K562 (cell line): ENCODE results near the gene LAMTOR4. TPM values are rescaled to one million over a fixed set of nuclear protein-coding genes. Genes with fewer than 3 reads are reported as not detected.
A peak's percentile ranks its signal among the peaks of the same experiment; 100 is the strongest.

Experiments
- BCL6 ChIP-seq: fragments of 250-450 bp; sonication (Bioruptor Pico); IDR thresholded peaks from 2 replicates; pipeline ENCODE4 v1.4.0; 2020
- BRF1 ChIP-seq: IDR thresholded peaks from 3 replicates; pipeline ENCODE4 v1.6.1; 2011; ENCODE audit warnings: borderline replicate concordance, mild to moderate bottlenecking; ENCODE audit not compliant: insufficient read length; ENCODE audit errors: extremely low read depth
- CBFB ChIP-seq: sonication (generic); formaldehyde crosslinking; IDR thresholded peaks from 2 replicates; pipeline ENCODE4 v1.4.0; 2020; ENCODE audit warnings: mild to moderate bottlenecking, missing genetic modification reagents
- CREB5 ChIP-seq: fragments of 250-450 bp; sonication (Bioruptor Pico); IDR thresholded peaks from 2 replicates; pipeline ENCODE4 v1.5.0; 2020; ENCODE audit warnings: mild to moderate bottlenecking
- ETV5 ChIP-seq: sonication (generic); formaldehyde crosslinking; IDR thresholded peaks from 2 replicates; pipeline ENCODE4 v1.4.0; 2020; ENCODE audit warnings: low read depth, mild to moderate bottlenecking, missing genetic modification reagents
- FOXP1 ChIP-seq: sonication (generic); formaldehyde crosslinking; IDR thresholded peaks from 2 replicates; pipeline ENCODE4 v1.8.0; 2022; ENCODE audit warnings: mild to moderate bottlenecking, missing genetic modification reagents
- HEY1 ChIP-seq: fragments of 250-450 bp; sonication (Bioruptor Pico); IDR thresholded peaks from 2 replicates; pipeline ENCODE4 v1.5.0; 2020; ENCODE audit warnings: mild to moderate bottlenecking, moderate library complexity, borderline replicate concordance
- KLF10 ChIP-seq: fragments of 250-450 bp; sonication (Bioruptor Pico); IDR thresholded peaks from 2 replicates; pipeline ENCODE4 v1.6.1; 2021; ENCODE audit warnings: matching md5 sums
- MEF2D ChIP-seq: conservative IDR thresholded peaks from 2 replicates; pipeline ENCODE4 v1.6.1; 2016; ENCODE audit warnings: low read depth, missing genetic modification characterization, missing compliant biosample characterization
- RAD21 ChIP-seq, 2 experiments: fragments of 250-450 bp in 1 of 2; fragments of 450-650 bp in 1 of 2; sonication (Bioruptor Pico) in 1 of 2; formaldehyde crosslinking in 1 of 2; IDR thresholded peaks in 1 of 2; conservative IDR thresholded peaks in 1 of 2; 2 replicates each; pipeline versions ENCODE4 v1.4.0 to v1.8.0; 2020 to 2022; ENCODE audit warnings: mild to moderate bottlenecking in 2 of 2, moderate library complexity in 1 of 2
- ZC3H11A ChIP-seq: IDR thresholded peaks from 2 replicates; pipeline ENCODE4 v1.6.1; 2012; ENCODE audit warnings: low read depth, low read length, improper control_type of control experiment
- ZNF232 ChIP-seq: sonication (generic); formaldehyde crosslinking; IDR thresholded peaks from 2 replicates; pipeline ENCODE4 v1.8.0; 2022; ENCODE audit warnings: mild to moderate bottlenecking, missing genetic modification reagents
- ZNF668 ChIP-seq: fragments of 250-450 bp; sonication (Bioruptor Pico); IDR thresholded peaks from 2 replicates; pipeline ENCODE4 v1.8.0; 2022; ENCODE audit warnings: mild to moderate bottlenecking, inconsistent platforms
- polyA plus RNA-seq, 8 experiments: library from polyadenylated mRNA; depleted of rRNA in 4 of 8; stranded (reverse) in 5 of 8; unstranded in 3 of 8; fragments of >200 nt; fragmentation: Nextera tagmentation in 2 of 8; fragmentation: Illumina TruSeq in 1 of 8; extraction: Ambion mirVana in 2 of 8; extraction: Trizol in 1 of 8; gene quantifications; 2 replicates each; pipeline versions ENCODE4 v1.2.1 to v1.2.3, GENCODE V29; 2011 to 2014; ENCODE audit warnings: inconsistent platforms in 1 of 8, missing spikeins in 1 of 8
- total RNA-seq, 7 experiments: library from RNA; depleted of rRNA in 6 of 7; stranded (reverse); fragments of >200 nt in 6 of 7; fragmentation: Illumina TruSeq in 2 of 7; extraction: Trizol in 2 of 7; gene quantifications; 2 replicates each; pipeline versions ENCODE4 v1.2.1 to v1.2.3, GENCODE V29; 2011 to 2021; ENCODE audit warnings: low replicate concordance in 1 of 7
- TF ChIP-seq, protein P1 (sequence below): fragments of 450-650 bp; IDR thresholded peaks from 2 replicates; pipeline ENCODE4 v1.6.1; 2016; ENCODE audit warnings: low read depth
- TF ChIP-seq, protein P2 (sequence below): fragments of 450-650 bp; IDR thresholded peaks from 2 replicates; pipeline ENCODE4 v1.6.1; 2017; ENCODE audit warnings: mild to moderate bottlenecking, moderate library complexity

LAMTOR4 gene
- total and polyA plus RNA-seq, 9 of the 15 experiments (the other 6 are each of a cell fraction or from before 2014, with no cell fraction given) = 79.6 to 314 (median 195) TPM

- TF ChIP-seq CREB5 (no peak), HEY1 (CRISPR knock-in tag) (no peak), ZNF668 (CRISPR knock-in tag) (no peak), ZNF232 (CRISPR knock-in tag) (peak; percentile 92), ZC3H11A (no peak), KLF10 (CRISPR knock-in tag) (no peak), ETV5 (CRISPR knock-in tag) (no peak), CBFB (CRISPR knock-in tag) (0 out of 2 replicates have a peak, but pooled peaks have one; percentile 46), FOXP1 (CRISPR knock-in tag) (peak; percentile 84; the same call in 1 of the 2 replicates), BCL6 (CRISPR knock-in tag) (no peak), BRF1 (no peak), MEF2D (tag) (no peak), RAD21 (CRISPR knock-in tag; conservative IDR thresholded peaks at IDR 0.05 in 1 of 2, IDR thresholded peaks at IDR 0.05 in 1 of 2) (no peak)
- TF ChIP-seq, protein P1, sequence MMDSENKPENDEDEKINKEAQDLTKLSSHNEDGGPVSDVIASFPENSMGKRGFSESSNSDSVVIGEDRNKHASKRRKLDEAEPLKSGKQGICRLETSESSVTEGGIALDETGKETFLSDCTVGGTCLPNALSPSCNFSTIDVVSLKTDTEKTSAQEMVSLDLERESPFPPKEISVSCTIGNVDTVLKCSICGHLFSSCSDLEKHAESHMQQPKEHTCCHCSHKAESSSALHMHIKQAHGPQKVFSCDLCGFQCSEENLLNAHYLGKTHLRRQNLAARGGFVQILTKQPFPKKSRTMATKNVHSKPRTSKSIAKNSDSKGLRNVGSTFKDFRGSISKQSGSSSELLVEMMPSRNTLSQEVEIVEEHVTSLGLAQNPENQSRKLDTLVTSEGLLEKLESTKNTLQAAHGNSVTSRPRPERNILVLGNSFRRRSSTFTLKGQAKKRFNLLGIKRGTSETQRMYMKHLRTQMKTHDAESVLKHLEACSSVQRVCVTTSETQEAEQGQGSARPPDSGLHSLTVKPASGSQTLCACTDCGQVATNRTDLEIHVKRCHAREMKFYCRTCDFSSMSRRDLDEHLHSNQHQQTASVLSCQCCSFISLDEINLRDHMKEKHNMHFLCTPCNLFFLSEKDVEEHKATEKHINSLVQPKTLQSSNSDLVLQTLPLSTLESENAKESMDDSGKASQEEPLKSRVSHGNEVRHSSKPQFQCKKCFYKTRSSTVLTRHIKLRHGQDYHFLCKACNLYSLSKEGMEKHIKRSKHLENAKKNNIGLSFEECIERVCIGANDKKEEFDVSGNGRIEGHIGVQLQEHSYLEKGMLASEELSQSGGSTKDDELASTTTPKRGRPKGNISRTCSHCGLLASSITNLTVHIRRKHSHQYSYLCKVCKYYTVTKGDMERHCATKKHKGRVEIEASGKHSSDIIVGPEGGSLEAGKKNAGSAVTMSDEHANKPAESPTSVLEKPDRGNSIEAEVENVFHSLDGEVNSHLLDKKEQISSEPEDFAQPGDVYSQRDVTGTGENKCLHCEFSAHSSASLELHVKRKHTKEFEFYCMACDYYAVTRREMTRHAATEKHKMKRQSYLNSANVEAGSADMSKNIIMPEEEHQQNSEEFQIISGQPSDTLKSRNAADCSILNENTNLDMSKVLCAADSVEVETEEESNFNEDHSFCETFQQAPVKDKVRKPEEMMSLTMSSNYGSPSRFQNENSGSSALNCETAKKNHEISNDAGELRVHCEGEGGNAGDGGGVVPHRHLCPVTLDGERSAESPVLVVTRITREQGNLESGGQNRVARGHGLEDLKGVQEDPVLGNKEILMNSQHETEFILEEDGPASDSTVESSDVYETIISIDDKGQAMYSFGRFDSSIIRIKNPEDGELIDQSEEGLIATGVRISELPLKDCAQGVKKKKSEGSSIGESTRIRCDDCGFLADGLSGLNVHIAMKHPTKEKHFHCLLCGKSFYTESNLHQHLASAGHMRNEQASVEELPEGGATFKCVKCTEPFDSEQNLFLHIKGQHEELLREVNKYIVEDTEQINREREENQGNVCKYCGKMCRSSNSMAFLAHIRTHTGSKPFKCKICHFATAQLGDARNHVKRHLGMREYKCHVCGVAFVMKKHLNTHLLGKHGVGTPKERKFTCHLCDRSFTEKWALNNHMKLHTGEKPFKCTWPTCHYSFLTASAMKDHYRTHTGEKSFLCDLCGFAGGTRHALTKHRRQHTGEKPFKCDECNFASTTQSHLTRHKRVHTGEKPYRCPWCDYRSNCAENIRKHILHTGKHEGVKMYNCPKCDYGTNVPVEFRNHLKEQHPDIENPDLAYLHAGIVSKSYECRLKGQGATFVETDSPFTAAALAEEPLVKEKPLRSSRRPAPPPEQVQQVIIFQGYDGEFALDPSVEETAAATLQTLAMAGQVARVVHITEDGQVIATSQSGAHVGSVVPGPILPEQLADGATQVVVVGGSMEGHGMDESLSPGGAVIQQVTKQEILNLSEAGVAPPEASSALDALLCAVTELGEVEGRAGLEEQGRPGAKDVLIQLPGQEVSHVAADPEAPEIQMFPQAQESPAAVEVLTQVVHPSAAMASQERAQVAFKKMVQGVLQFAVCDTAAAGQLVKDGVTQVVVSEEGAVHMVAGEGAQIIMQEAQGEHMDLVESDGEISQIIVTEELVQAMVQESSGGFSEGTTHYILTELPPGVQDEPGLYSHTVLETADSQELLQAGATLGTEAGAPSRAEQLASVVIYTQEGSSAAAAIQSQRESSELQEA = no peak
- TF ChIP-seq, protein P2, sequence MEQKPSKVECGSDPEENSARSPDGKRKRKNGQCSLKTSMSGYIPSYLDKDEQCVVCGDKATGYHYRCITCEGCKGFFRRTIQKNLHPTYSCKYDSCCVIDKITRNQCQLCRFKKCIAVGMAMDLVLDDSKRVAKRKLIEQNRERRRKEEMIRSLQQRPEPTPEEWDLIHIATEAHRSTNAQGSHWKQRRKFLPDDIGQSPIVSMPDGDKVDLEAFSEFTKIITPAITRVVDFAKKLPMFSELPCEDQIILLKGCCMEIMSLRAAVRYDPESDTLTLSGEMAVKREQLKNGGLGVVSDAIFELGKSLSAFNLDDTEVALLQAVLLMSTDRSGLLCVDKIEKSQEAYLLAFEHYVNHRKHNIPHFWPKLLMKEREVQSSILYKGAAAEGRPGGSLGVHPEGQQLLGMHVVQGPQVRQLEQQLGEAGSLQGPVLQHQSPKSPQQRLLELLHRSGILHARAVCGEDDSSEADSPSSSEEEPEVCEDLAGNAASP = no peak
Observed at GRCh38 chr7:100177045-100178001, 28.6 kb downstream of the LAMTOR4 start, which contains the start of the genes GPC2 and STAG3 (continued).
